C4-2B (cell line): ENCODE measurements around the gene HPCAL1.
"Not testable (repeated sequence)": the region's sequence is repeated elsewhere in the genome, so short reads cannot be mapped to it uniquely, and the experiment has no call there.

ENCODE experiments used
- H3K27ac ChIP-seq: fragments of 450-650 bp; 2 replicates; pipeline ENCODE4 v1.5.1; 2017
- ZFX ChIP-seq: fragments of 450-650 bp; IDR thresholded peaks from 2 replicates; pipeline ENCODE4 v1.6.1; 2017
- TF ChIP-seq, protein P1 (sequence below): fragments of 450-650 bp; conservative IDR thresholded peaks from 2 replicates; pipeline ENCODE4 v1.5.1; 2017; ENCODE audit warnings: mild to moderate bottlenecking

Gene HPCAL1

GRCh38 chr2:10287761-10288160, 14.9 kb upstream of the HPCAL1 start:
- no peak for TF ChIP-seq ZFX
- TF ChIP-seq, protein P1, sequence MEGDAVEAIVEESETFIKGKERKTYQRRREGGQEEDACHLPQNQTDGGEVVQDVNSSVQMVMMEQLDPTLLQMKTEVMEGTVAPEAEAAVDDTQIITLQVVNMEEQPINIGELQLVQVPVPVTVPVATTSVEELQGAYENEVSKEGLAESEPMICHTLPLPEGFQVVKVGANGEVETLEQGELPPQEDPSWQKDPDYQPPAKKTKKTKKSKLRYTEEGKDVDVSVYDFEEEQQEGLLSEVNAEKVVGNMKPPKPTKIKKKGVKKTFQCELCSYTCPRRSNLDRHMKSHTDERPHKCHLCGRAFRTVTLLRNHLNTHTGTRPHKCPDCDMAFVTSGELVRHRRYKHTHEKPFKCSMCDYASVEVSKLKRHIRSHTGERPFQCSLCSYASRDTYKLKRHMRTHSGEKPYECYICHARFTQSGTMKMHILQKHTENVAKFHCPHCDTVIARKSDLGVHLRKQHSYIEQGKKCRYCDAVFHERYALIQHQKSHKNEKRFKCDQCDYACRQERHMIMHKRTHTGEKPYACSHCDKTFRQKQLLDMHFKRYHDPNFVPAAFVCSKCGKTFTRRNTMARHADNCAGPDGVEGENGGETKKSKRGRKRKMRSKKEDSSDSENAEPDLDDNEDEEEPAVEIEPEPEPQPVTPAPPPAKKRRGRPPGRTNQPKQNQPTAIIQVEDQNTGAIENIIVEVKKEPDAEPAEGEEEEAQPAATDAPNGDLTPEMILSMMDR, result no peak
- no peak overlapping the region for H3K27ac ChIP-seq

DNA sequence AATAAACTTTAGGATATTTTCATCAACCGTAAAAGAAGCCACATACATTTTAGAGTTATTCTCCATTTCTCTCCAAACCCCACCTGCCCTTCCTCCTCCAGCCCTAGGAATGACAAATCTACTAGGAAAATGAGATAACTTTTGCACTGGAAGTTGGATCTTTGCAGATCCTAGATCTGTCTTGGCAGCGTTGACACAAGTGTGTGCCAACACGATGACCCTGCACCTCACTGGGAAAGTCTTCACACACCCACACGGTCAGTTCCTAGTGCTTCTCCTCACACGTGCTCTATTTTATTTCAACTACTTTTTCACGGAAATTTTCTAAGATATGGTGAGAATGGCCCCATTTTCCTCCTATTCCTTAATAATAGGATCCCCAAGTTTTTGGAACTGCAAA, 14.1 kb upstream of the HPCAL1 start:
- TF ChIP-seq ZFX, result no peak
- TF ChIP-seq, protein P1, result no peak
- H3K27ac ChIP-seq, result no peak overlapping the region

DNA sequence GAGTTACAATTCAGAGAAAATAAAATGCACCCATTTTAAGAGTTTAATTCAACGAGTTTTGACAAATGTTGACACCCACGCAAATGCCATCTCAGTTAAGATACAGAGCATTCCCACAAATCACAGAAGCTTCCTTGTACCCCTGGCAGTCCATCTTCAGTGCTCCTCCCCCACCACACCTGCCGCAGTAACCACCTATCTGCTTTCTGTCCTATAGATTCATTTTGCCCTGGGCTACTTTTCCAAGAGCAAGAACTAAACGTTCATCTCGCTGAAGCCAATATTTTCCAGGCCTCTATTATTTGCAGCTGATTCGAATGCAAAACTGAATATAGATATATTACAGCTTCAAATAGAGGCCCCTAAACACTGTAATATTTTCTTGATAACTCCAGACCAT, 13.4 kb upstream of the HPCAL1 start:
- TF ChIP-seq, protein P1, result no peak
- TF ChIP-seq ZFX, result no peak
- no peak overlapping the region for H3K27ac ChIP-seq

DNA sequence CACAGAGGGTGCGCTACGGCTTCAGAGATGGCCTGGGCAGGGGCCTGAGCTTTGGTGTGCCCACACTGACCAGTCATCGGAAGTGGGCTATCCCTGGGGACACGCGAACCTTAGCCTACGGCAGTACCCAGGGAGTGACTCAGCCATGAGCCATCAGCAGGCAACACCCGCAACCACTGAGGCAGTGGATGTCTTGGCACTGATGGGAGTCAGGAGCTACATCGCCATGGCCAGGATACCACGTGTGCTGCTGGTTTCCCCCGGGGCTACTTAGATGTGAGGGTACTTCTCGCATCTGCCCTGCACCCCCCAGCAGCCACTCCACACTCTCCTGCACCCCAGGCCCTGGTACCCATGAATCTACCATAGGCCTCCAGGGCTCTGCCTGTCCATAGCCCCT, 12.8 kb upstream of the HPCAL1 start:
- TF ChIP-seq ZFX, result no peak
- TF ChIP-seq, protein P1, result no peak
- H3K27ac ChIP-seq, result no peak overlapping the region

GRCh38 chr2:10291376-10291775, 11.3 kb upstream of the HPCAL1 start:
- not testable (repeated sequence) for H3K27ac ChIP-seq

DNA sequence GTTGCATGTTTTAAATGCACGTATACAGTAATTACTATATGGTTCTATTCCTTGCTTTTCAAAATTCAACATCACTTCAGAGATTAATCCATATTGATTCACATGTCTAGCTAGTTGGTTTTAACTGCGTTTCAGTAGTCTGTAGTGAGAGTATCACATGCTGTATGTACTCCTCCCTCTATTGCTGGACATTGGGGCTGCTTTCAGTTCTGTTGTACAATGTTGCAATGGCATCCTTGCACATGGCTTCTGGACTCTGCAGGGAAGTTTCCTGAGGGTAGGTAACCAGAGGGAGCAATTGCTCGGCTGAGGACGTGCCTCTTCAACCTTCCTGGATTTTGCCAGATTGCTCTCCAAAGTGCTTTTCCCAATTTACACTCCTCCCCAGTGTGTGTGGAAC, 10.7 kb upstream of the HPCAL1 start:
- no peak overlapping the region for H3K27ac ChIP-seq
- TF ChIP-seq, protein P1, result no peak
- no peak for TF ChIP-seq ZFX

- TF ChIP-seq, protein P1, result no peak
- no peak for TF ChIP-seq ZFX
- no peak overlapping the region for H3K27ac ChIP-seq
Measured at GRCh38 chr2:10293603-10294002, 9.1 kb upstream of the HPCAL1 start.

DNA sequence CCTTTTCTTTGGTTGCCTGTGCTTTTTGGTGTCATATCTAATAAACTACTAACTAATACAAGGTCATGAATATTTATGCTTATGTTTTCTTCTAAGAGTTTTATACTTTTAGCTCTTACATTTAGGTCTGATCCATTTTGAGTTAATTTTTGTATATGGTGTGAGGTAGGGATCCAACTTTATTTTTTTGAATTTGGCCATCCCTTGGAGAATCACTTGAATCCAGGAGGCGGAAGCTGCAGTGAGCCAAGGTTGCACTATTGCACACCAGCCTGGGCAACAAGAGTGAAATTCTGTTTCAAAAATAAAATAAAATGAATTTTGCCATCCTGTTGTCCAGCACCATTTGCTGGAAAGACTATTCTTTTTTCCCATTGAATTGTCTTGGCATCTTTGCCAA, 8.6 kb upstream of the HPCAL1 start:
- TF ChIP-seq ZFX, result no peak
- TF ChIP-seq, protein P1, result no peak
- no peak overlapping the region for H3K27ac ChIP-seq

DNA sequence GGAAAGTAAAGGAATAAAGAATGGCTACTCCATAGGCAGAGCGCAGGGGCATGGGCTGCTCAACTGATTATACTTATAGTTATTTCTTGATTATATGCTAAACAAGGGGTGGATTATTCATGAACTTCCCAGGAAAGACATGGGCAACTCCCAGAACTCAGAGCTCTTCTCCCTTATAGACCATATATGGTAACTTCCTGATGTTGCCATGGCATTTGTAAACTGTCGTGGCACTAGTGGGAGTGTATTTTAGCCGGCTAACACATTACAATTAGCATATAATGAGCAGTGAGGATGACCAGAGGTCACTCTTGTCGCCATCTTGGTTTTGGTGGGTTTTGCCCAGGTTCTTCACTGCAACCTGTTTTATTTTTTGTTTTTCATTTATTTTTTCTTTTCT, 7.1 kb upstream of the HPCAL1 start:
- not testable (repeated sequence) for H3K27ac ChIP-seq
